M059J (cell line): ENCODE data around the gene SCGB3A1. TPM values are rescaled to one million over a fixed set of nuclear protein-coding genes. Genes with fewer than 3 reads are reported as not detected.

Source experiments
- DNase-seq: peaks from one replicate; pipeline ENCODE4 v3.0.0-alpha.2; 2012; ENCODE audit warnings: low read depth
- total RNA-seq: library from RNA; depleted of rRNA; stranded (reverse); fragments of >200 nt; shearing (Covaris generic); gene quantifications from 2 replicates; pipeline ENCODE4 v1.2.3, GENCODE V29; 2014

SCGB3A1 gene
- total RNA-seq, 1 experiment from 2014 or later: not detected

GRCh38 chr5:180606215-180606785 lies 15.0 kb upstream of the SCGB3A1 start:
- DNase-seq: no peak

GRCh38 chr5:180605554-180606214 lies 14.4 kb upstream of the SCGB3A1 start:
- peak; percentile 53 for DNase-seq

- DNase-seq: no peak
Measured at GRCh38 chr5:180604271-180604670, 13.0 kb upstream of the SCGB3A1 start.

GRCh38 chr5:180603076-180603594 lies 11.8 kb upstream of the SCGB3A1 start:
- DNase-seq: no peak

- no peak for DNase-seq
Measured at GRCh38 chr5:180602481-180603075, 11.3 kb upstream of the SCGB3A1 start.

DNA sequence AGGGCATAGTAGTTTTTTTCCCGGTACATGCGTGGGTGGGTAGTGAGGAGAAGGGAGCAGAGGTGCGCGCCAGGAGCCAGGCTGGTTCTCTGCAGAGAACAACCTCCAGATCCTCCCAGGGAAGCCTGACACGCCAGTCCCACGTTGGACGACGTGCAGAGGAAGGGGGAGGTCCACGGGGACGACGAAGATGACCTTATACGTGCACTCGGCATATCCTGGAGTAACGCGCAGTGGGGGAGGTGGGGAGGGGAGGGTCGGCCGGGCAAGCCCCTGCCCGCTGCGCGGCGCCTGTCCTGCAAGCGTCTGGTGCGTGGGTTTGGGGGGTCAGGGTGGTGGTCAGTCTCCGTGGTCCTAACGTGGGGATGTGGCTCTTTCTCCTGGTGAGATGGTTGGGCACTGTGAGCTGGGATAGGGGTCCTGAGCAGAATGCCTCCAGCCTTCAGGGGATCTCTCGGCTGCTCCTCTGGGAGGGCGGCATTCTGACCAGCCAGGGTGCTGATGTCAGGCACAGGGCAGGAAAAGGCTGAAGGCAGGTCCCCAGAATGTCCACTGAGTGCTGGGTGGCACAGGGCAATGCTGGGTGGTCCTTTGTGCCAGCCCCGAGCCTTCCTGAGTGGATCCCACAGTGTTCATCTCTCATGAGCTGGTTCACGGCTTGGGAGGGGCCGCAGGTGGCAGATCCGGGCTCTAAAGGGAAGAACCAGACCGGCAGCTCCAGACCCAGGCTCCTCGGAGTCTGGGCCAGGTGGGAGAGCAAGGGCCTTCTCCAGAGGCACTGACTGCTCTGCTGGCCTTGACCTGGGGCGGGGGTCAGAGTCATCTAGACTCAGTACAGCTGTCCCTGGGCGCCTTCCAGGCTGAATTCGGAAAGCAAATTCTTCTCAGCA lies 10.5 kb upstream of the SCGB3A1 start:
- no peak for DNase-seq

GRCh38 chr5:180600554-180601041 lies 9.3 kb upstream of the SCGB3A1 start:
- DNase-seq: no peak

- DNase-seq: no peak
Measured at GRCh38 chr5:180599981-180600553, 8.8 kb upstream of the SCGB3A1 start.

- no peak for DNase-seq
Measured at GRCh38 chr5:180599590-180599914, 8.3 kb upstream of the SCGB3A1 start.

- no peak for DNase-seq
Measured at GRCh38 chr5:180598797-180599589, 7.7 kb upstream of the SCGB3A1 start.

DNA sequence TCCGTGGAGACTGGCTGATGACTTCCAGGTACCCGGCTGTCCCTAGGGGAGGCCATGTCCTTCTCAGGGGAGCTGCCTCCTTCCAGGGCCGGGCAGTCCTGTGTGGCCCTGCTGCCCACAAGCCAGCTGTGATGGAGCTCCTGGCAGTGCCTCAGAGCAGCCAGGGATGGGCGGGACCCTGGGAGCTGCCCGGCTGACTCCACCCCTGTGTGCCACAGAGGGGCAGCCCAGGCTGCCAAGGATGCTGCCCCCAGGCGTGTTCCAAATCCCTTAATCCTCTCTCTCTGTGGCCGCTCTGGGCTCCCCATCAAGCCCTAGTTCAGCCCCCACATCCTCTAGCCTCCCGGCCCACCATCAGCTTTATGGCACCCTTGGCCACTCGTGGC lies 7.0 kb upstream of the SCGB3A1 start:
- DNase-seq: no peak

- DNase-seq: no peak
Measured at GRCh38 chr5:180596668-180597231, 5.5 kb upstream of the SCGB3A1 start.

DNA sequence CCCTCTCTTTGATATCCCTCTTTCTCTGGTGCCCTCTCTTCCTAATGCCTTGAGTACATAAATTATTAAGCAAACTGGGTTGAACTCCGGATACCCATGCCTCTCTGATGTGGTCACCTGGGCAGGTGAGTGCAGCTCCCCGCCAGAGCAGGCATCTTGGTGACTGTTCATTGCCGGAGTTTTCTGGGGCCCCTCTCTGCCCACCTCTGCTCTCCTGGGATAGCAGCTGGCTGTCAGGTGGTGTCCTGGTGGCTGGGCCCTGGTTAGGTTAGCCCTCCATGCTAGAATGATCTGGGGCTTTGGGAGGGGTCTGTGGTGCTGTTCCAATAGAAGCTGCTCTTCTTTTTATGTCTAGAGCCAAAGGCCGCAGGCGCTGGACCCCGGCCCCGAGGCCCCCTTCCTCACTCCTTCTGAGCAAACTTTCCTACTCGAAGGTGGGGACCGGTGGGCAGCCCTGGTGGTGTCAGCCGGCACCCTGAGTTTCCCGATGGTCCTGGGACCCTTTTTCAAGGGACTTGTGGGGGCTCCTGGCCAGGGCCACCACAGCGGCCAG lies 4.9 kb upstream of the SCGB3A1 start:
- DNase-seq: no peak

- DNase-seq: no peak
Measured at GRCh38 chr5:180595381-180596114, 4.2 kb upstream of the SCGB3A1 start.

GRCh38 chr5:180595046-180595379 lies 3.7 kb upstream of the SCGB3A1 start:
- no peak for DNase-seq

DNA sequence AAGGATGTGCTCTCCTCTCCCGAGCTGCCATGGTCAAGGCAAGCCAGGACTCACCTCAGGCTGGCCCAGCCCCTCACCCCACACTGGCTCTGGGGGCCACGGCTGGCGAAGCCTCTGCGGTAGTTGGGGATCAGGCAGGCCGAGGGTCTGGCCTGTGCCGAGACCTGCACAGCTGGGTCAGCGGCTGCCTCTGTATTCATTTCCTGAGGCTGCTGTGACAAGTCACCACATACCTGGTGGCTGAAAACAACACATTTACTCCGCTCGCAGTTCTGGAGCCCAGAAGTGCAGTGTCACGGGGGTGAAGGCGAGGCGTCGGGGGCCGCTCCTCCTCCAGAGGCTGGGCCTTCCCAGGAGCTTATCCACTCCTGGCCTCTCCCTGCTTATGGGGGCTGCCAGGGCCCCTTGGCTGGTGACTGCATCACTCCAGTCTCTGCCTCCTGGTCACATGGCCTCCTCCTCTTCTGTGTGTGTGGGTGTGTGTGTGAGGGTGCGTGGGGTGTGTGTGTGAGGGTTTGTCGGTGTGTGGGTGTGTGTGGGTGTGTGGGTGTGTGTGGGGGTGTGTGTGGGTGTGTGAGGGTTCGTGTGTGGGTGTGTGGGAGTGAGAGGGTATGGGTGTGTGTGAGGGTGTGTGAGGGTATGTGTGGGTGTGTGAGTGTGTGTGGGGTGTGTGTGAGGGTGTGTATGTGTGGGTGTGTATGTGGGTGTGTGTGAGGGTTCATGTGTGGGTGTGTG lies 3.2 kb upstream of the SCGB3A1 start:
- DNase-seq: no peak

DNA sequence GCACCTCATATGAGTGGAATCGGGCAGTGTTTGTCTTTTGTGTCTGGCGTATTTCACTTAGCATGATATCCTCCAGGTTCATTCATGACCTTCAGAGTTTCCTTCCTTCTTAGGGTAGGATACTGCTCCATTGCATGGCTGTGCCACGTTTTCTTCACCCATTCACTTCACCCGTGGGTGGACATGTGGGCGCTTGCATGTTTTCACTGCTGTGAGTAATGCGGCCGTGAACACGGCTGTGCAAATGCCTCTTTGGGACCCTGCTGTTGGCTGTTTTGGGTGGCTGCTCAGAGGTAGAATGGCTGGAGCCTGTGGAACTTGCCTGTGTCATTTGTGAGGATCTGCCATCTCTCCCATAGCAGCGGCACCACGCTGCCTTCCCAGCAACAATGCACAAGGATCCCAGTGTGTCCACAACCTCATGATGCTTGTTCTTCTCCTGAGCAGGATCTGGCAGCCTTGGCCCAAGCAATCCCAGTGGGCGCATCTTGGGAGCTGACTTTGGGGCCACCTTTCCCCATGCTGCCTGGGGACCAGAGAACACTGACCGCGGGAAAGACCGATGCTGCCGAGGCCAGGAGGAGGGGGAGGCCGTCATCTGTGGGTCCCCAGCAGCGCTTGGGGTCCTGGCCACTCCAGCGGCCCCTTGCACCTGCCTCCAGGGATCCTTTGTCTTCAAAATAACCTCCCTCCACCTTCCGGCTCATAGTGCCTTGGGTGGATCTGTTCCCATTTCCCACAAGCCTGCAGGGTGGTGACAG lies 2.3 kb upstream of the SCGB3A1 start:
- DNase-seq: no peak

GRCh38 chr5:180592176-180592575 lies 877 bp upstream of the SCGB3A1 start:
- DNase-seq: peak; percentile 9
